GM21515 (cell line): ENCODE results near the gene ARPP19.
"Not testable (repeated sequence)": the region's sequence is repeated elsewhere in the genome, so short reads cannot be mapped to it uniquely, and the experiment has no call there.

ENCODE experiments used
- ATAC-seq: cut with Tn5 transposase; IDR thresholded peaks from one replicate; pipeline ENCODE4 v1.9.1; 2021; ENCODE audit not compliant: unreplicated experiment

Gene ARPP19

DNA sequence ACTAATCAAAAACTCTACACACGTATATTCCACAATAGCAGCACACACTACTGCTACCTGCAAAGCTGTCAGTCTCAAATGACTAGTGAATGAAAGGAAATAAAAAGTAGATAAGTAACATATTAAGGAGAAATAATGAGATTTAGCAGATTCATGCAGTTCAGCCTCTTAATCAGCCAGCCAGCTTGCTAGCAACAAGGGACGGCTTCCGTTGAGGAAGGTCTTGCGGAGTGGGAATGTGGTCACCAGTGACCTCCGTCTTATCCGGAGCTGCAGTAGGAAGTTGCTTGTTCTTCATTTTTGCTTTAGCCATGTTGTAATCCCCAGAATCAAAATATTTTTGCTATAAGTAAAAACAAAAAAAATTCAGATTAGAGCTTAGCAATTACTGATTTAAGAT, 17.1 kb downstream of the ARPP19 start:
- ATAC-seq, result no peak

DNA sequence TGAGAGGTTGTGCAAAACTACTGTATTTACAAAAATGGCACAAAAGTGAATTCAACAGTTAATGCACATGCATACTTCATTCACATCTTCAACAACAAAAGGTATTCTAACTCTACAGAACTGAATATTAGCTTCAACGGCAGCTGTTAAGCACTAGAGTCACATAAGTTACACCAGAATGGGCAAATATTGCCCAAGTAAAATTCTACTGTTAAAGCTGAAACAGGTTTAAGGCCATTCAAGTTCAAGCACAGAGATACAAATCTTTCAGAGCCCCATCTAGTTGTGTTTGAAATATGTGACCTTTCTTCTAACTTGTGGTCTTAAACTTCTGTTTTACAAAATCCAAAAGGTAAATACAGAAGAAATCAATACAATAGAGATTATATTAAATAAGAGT, 17.6 kb downstream of the ARPP19 start:
- not testable (repeated sequence) for ATAC-seq

DNA sequence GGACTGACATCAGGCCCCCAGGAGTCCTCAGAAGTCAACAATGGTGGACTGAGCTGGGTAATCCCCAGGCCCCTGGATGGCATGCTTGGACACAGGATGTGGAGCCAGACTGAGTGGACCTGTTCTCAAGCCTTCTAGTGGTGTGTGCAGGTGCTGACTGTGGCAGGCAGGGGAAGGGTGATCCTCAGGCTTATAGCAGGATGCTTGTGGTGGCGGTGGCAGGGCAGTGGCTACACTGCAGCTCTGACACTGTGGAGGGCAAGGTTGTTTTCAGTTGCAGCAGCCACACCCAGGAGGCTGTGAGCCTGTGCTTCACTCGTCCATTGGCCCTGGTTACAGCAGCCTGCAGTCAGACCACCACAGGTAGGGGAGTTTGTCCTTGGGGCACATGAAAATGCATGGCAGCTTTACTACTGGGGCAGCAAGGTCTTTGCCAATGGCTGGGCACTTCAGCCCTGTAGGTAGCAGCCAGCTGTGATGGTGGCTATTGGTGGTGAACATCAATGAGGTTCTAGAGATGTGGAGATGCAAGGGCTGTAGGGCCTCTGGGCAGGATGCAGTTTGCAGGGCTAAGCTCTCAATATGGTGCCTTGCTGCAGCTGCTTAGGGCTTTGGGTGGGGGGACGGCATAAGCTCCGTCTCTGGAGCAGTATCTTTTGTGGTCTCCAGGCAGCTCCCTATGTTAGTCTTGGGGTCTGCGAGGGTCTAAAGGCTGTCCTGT, 22.6 kb downstream of the ARPP19 start:
- no peak for ATAC-seq

DNA sequence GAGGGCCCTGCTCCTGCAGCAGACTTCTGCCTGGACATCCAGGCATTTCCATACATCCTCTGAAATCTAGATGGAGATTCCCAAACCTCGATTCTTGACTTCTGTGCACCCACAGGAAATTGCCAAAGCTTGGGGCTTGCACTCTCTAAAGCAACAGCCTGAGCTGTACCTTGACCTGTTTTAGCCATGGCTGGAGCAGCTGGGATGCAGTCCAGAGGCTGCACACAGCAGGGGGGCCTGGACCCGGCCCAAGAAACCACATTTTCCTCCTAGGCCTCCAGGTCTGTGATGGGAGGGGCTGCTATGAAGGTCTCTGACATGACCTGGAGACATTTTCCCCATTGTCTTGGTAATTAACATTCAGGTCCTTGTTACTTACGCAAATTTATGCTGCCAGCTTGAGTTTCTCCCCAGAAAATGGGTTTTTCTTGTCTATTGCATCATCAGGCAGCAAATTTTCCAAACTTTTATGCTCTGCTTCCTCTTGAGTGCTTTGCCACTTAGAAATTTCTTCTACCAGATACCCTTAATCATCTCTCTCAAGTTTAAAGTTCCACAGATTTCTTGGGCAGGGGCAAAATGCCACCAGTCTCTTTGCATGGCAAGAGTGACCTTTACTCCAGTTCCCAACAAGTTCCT, 28.3 kb downstream of the ARPP19 start:
- no peak for ATAC-seq

DNA sequence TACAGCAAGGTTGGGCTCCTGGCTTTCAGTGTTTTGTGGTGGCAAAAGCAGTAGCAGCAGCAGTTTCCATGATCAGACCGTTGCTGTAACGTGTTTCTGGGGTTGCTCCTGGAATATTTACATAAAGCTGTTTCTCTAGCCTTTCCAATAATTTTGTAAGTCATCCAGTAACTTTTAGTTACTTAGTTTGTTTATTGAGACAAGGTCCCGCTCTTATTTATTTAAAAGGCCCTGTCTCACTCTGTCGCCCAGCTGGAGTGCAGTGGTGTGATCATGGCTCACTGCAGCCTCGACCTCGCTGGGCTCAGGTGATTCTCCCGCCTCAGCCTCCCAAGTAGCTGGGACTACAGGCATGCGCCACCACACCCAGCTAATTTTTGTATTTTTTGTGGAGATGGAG, 31.4 kb downstream of the ARPP19 start:
- ATAC-seq, result no peak

DNA sequence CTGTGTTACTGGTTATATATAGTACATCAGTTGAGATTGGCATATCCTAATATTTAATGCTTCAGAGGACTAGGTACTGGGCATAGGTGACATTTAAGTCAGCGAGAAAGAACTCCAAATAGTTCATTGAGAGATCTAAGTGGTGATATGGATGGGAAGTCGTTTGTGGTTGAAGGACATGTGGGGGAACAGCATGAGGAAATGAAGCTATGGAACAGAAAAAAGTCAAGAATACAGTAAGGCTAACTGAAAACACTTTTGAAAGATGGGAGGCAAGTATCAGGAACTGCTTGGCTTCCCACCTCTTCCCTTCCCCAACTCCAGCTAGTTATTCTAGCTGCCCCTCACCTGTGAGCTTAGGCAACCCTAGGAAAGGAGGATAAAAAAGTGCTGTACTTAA, 36.4 kb downstream of the ARPP19 start:
- no peak for ATAC-seq

DNA sequence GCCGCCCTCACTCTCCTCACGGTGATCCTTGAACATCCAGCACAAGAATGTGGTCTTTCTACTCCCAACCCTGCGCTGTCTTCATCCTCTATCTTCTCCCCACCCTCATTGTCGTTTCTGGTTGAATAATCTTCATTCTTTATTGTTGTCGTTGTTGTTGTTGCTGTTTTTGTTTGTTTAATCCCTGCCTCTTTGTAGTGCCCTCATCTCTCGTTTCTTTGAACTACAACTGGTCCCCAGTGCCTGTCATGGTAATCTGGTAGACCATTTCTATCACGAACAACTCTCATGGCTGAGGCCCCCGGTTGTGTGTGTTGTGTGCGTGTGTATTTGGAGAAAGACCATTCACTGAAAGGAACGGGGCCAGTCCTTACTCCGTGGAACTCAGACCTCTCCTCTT, 38.9 kb downstream of the ARPP19 start:
- no peak for ATAC-seq

DNA sequence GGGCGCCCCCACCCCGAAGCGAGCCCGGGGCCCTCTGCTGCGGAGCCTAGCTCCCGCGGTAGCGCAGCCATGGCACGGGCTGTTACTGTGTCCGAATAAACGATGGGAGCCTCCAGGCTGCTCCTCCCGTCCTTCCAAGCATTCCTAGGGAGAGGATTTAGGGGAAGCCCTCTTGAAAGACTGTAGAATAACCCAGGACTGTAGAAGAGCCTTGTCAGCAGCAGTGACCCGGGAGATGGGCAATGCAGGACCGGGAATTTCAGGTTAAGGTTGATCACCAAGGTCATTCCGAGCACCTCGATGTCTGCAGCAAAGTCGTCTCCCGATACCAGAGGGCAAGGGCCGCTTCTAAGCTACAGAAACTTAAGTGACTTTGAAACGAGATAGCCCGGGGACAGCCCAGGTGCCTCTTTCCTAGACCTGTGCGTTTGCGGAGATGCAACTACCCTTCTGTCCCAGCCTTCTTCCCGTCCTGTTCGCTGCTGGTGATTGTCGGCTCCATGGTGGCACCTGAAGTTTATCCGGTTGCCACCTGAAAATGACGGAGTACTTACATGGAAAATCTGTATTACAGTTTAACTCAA, 39.4 kb downstream of the ARPP19 start:
- ATAC-seq, result peak; percentile 4

DNA sequence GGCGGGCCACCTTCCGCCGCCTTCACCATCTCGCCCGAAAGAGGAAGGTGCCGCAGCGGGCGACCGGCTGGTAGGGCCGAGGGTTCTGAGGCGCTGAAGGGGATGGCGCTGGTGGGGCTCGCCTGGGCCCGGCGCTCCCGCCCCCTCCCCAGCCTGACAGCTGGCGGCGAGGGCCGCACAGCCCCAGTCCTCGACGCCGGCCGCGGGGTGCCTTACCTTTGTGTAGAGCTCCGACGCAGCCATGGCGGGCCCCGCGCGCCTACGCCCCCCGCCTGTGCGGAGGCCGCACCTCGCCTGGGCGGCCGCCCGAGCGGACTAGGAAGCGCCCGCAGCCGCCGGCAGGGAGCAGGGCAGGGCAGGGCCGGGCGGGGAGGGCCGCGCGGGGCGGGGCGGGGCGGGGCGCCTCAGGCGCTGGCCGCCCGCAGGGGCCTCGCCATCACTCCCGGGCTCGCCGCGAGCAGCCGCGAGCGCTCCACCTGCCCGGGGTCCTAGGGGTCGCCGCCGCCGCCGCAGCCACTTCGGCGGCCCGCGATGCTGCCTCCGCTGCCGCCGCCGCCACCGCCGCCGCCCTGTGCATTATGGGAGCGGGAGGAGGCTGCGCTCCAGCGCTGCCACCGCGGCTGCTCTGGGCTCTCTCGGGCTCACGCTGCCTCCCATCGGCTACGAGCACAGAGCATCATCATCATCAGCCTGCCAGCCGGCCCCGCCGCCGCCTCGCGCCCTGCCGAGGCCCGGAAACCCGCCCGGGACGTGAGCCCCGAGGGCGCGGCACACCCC, 40.1 kb downstream of the ARPP19 start, which contains the start of gene MYO5A:
Gene MYO5A (minus strand): TSS at position 317 of the 777 bp plus-strand sequence. CDS start 74 bp downstream, at position 243.
- ATAC-seq, result peak; percentile 80

DNA sequence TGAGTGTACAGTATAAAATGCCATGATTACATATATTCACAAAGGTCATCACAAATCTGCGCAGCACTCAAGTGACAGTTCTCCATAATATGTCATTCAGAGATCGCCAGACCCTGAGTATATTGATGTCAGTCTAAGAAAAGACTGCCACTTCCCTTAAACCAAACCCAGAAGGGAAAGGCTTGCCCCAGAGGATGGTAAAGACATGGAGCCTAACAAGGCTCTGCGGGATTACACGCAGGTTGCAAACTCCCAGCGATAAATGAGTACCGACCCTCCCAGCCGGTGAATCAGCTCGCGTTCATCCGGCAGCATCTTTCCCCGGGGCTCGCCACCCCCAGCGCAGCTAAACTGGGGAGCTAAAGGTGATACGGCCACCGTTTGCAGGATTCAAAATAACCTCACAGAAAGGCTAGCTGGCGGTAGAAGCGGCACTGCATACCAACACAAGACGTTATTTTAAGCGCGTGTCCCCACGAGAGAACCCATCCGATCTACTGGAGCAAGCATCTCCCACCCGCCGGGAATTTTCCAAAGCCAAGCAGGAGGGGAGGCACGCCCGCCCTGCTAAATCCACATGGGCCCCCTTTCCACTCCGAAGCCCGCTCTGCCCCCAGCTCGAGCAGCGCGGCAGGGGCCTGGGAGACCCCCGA, 40.8 kb downstream of the ARPP19 start:
- no peak for ATAC-seq

DNA sequence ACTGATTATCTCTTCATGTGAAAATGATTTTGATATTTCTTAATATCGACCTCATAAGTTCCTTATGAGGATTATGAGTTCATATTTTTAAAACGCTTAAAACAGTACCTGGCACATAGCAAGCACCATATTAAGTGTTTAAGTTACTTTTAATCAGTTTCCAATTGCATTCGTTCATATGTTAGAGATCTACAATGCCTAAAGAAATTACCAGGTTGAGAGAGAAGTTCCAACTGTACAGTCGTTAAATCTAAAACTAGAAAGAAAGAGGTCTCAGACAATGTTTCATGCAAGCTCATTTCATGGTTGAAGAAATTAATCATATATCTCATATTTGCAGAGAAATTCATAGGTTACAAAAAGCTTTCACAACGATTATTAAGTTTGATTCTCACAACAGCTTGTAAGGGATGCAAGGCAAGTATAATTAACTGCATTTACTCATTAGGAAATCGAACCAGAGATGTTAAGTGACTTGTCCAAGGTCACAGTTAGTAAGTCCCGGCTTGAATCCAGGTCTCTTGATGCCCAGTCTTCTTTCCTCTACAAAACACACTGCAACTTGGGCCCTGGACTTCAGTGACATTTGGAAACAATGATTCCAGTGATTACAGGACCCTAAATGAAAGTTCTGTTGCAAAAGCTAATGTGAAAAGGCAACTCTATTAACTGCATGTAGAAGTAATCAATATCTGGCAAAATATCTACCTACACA, 41.5 kb downstream of the ARPP19 start:
- no peak for ATAC-seq

DNA sequence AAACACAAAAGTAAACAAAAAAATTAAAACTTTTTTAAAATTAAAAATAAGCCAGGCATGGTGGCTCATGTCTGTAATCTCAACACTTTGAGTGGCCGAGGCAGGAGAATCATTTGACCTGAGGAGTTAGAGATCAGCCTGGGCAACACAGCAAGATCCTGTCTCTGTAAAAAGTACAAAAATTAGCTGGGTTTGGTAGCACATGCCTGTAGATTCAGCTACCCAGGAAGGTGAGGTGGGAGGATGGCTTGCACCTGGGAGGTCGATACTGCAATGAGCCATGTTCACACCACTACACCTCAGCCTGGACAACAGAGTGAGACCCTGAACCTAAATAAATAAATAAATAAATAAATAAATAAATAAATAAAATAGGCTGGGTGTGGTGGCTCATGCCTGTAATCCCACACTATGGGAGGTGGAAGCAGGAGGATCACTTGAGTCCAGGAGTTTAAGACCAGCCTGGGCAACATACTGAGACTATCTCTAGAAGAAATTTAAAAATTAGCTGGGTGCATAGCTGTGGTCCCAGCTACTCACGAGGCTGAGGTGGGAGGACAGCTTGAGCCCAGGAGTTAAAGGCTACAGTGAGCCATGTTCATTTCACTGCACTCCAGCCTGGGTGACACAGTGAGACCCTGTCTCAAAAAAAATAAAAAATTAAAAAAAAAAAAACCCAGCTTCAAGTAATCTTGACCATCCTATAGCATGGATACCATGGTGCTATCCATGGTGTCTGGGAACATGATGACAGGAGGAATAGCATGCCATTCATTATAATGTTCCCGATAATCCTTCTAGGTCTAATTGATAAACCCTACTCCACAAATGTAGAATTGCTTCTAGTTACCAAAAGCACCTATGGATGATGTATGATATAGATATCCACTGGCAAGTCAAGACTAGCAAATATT, 44.4 kb downstream of the ARPP19 start:
- no peak for ATAC-seq

DNA sequence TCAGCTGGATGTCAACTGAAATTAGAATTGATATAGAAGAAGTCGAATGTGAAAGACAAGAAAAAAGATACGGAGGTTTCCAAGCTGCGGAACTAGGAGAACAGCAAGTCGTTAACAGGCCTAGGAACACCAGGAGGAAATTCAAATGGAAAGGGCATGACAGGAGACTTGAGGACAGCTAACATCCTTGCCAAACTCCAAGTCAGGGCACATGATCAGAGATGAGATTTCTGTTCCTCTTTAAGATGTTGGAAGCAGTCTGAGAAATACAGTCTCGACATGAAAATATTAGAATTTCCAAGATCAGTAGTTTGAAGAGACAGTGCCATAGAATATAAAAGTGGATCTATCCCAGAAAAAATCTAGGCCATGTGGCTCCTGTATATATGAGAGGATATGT, 45.2 kb downstream of the ARPP19 start:
- no peak for ATAC-seq

DNA sequence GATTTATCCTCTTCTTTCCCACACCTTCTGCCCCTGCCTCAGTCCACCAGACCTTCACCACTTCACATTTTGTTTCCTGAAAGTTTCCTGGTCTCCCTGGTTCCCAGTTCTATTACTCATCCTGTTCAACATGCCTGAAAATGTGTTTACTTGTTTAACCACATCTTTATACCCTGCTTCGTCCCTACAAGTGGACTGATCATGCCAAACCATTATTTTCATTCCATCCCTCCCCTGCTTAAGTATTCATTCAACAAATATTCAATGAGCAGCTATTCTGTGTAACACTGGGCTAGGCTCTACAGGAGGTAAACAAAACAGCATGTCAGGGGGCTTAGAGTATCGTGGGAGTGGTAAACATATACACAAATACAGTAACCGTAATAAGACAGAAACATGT, 45.6 kb downstream of the ARPP19 start:
- no peak for ATAC-seq

DNA sequence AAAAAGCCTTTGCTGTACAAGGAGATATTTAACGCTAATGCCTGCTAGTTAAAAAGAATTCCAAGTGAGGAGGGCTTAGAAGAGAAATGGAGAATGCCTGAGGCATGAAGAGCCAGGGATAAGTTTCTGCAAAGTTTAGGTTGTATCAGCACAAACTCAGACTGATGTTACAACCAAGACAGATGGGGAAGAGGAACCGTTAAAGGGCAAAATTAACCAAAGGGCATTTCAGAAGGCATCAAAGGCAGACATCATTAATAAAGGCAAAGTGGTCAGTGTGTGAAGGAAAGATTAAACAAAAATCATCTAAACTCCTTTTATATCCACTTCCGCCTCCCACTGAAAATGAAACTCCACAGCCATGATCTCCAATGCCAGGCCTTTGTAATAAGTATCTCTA, 47.1 kb downstream of the ARPP19 start:
- ATAC-seq, result no peak

DNA sequence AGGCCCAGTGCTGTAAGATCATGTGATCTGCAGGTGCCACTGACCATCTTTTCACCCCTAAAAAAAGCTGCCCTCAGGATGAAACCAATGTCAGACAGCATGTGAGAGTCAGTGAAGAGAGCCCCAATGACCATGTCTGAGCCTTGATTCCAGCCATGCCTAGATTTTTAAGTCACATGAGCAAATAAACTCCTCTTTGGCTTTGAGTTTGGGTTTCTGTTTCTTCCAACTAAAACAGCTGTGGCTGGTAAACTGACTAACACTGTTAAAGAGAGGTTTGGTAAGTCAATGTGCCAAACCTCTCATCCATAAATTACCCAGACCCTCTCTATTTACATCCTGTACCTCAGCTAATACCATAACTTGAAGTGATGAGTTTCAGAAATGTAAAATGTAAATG, 48.4 kb downstream of the ARPP19 start:
- ATAC-seq, result no peak

DNA sequence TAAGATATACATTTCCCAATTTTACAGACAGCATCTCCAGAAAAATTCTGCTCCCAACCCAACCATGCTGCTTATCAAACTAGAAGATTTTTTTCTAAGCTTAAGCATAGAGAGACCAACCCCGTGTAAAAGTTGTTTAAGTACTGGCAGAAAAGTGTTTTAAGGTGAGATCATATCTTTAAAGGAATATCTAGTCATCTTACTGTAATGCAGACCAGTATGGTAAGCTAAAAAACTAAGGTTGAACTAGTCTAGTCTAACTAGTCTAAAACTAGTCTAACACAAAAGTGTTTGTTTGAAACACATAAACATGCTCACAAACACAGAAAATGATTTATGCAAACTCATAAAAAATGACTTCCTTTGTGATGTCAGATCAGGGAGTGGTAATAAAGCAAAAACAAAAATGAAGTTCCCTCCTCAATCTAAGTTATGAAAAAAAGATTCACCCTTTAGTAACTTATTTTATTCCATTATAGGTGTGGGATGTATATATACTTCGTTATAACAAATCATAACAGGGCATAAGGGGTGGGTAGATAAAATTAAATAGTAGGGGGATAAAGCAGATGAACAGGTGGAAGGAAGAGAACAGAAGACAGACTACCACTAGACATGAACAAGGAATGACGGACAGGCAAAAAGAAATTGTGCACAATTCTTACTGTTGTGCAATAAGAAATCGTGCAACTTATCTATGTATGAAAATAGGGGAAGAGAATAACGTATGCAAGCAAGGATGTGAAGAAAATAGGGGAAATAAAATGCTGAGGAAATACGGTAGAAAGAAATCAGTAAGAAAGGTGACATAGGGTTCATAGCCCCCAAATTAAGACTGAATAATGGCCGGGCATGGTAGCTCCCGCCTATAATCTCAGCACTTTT, 50.1 kb downstream of the ARPP19 start:
- ATAC-seq, result no peak

DNA sequence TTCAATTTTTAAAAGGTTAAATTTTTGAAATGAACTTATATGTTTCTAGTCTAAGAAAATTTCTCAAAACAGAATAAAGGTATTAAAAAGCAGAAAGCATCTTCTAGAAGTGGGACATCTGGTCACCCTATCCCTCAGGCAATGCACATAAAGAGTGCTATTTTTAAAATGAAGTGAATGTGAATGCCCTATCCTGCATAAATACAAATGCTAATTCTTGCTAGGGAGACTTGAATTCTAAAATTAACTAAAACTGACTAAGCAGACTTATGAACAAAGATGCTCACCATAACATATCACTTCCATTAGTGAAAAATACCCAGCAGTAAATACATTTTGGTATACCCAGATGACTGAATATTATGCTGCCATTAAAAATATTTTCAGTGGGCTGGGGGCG, 51.8 kb downstream of the ARPP19 start:
- ATAC-seq, result no peak
